CD4-positive, alpha-beta T cell treated with Interleukin-10 for 1 hour (primary cell): Measurements from ENCODE around the gene ECT2.

Source experiments
- DNase-seq: peaks from one replicate; pipeline ENCODE4 v3.0.0-alpha.2; 2020

The ECT2 gene

DNA sequence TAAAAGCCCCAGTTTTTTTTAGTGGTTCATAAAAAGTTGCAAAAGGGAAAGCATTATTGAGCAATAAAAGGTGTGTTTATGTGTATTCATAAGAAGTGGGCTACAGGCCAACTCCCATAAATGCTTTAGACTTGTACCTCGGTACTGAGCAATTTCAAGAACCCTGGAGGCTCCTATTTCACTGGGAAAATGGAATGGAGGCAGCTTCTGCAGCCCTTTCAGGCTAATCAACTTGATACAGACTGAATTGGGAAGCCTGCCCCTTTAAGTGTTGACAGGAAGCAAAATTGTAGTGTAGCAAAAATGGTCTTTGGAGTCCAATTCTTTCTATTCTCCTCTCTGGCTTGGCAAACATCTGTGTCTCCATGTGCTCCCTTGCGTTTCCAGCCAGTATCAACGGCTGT is 118.8 kb downstream of the ECT2 start:
- no peak for DNase-seq

DNA sequence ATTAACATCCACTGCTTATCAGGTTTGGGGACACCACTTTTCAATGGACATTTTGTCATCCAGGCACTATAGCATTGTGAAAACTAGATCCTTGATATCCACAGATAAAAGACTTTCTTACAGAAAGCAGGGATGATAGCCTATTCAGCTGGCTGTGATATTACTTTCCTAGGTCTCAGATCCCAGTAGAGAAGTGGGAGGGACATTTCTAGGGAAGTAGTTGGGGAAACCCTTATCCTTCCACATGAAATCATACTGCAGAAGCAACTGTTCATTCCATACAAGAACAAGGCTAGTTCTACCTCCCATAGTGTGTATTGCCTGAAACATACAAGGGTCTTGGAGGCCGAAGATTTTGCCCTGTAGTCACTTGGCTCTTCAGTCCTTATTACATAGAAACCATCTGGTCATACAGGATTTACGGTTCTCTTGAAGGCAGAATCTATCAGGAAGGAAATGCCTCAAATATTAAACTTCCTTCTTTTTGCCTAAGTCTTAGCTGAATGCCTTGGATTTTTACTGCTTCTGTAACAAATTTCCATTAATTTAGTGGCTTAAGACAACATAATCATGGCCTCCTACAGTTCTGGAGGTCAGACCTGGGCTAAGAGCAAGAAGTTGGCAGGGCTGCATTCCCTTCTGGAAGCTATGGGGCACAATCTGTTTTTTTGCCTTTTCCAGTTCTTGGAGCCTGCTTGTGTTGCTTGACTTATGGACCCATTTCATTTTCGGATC is 119.4 kb downstream of the ECT2 start:
- no peak for DNase-seq
